MM.1S (cell line): ENCODE measurements around the gene ADAMTS6.

ENCODE experiments used
- EZH2 ChIP-seq: fragments of 300-600 bp; sonication (generic); optimal IDR thresholded peaks from 2 replicates; pipeline ENCODE3; 2017; ENCODE audit warnings: low read depth, mild to moderate bottlenecking, antibody characterized with exemption, low read length, mixed read lengths
- TF ChIP-seq, protein P1 (sequence below): fragments of 300-600 bp; sonication (generic); IDR thresholded peaks from 2 replicates; pipeline ENCODE4 v1.5.1; 2016; ENCODE audit warnings: antibody characterized with exemption, low read length, mixed read lengths

DNA sequence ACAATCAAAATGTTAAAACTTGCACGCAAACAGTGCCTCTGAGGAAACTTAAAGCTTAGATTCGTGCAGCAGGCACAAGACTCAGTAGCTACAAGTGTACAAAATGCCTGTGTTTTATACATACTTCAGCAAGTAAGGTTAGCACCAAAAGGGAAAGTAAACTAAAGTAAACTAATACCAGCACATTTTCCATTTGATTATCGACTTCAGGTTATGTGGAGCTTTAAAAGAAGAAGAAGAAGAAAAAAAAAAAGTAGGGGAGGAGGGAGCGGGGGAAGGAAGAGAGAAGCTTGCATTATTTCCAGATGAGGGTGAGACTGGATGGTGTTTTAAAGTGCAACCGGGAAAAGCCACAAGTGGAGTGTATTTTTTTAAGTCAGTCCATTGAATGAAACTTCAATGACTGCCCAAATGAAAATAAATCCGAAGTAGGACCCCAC lies 596 bp upstream of the ADAMTS6 start:
- TF ChIP-seq, protein P1, sequence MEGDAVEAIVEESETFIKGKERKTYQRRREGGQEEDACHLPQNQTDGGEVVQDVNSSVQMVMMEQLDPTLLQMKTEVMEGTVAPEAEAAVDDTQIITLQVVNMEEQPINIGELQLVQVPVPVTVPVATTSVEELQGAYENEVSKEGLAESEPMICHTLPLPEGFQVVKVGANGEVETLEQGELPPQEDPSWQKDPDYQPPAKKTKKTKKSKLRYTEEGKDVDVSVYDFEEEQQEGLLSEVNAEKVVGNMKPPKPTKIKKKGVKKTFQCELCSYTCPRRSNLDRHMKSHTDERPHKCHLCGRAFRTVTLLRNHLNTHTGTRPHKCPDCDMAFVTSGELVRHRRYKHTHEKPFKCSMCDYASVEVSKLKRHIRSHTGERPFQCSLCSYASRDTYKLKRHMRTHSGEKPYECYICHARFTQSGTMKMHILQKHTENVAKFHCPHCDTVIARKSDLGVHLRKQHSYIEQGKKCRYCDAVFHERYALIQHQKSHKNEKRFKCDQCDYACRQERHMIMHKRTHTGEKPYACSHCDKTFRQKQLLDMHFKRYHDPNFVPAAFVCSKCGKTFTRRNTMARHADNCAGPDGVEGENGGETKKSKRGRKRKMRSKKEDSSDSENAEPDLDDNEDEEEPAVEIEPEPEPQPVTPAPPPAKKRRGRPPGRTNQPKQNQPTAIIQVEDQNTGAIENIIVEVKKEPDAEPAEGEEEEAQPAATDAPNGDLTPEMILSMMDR = no peak
- no peak for TF ChIP-seq EZH2
